Stimulated activated CD8-positive, alpha-beta memory T cell treated with anti-CD3 and anti-CD28 coated beads, Interleukin-12 subunit alpha, Interleukin-12 subunit beta, amount 100 ng/mL, for 4 hours (primary cell): ENCODE measurements around the gene RAX2.
"Not testable (repeated sequence)": the region's sequence is repeated elsewhere in the genome, so short reads cannot be mapped to it uniquely, and the experiment has no call there.

Source experiments
- DNase-seq: peaks from one replicate; pipeline ENCODE4 v3.0.0-alpha.2; 2020; ENCODE audit warnings: low read depth

The RAX2 gene

DNA sequence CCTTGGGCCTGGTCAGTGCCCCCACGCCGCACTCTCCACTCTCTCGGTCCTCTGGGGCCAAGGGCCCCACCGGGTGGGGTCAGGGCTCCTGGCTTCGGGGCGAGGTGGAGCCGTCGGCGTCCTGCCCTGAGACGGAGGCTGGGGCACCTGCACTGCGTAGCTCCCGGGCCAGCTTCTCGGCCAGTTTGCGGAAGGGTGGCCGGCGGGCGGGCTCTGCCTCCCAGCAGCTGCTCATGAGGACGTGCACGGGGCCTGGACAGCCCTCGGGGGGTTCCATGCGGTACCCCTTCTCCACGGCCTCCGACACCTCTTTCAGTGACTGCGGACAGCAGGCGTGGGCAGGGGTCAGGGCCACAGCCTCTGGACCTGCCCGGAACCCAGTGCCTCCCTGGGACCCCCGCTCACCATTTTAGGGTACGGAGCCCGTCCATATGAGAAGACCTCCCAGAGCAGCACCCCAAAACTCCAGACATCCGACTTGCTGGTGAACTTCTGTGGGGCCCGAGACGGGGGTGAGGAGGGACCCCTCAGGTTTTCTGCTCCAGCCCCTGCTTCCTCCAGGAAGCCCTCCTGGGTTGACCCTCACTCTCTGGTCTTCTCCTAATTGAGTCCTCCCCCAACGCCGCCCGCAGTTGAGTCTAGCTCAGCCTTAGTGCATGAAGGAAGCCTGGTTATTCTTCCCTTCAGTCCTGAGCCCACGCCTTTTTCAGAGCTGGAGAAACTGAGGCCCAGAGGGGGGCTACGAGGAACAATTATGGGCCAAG is 6.3 kb upstream of the RAX2 start:
- DNase-seq, result no peak

DNA sequence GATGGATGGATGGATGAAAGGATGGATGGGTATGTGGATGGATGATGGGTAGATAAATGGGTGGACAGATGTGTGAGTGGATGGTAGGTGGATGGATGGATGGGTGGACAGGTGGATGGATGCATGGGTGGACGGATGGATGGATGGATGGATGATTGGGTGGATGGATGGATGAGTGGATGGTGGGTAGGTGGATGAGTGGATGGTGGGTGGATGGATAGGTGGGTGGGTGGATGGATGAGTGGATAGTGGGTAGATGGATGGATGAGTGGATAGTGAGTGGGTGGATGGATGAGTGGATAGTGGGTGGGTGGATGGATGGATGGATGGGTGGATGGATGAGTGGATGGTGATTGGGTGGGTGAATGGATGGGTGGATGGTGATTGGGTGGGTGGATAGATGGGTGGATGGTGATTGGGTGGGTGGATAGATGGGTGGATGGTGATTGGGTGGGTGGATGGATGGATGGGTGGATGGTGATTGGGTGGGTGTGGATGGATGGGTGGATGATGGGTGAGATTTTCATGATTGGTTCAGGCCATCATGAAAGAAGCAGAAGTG is 4.5 kb upstream of the RAX2 start:
- no peak for DNase-seq

- no peak for DNase-seq
Measured at GRCh38 chr19:3775831-3776230, 3.8 kb upstream of the RAX2 start.

- DNase-seq, result no peak
Measured at GRCh38 chr19:3775374-3775711, 3.3 kb upstream of the RAX2 start.

DNA sequence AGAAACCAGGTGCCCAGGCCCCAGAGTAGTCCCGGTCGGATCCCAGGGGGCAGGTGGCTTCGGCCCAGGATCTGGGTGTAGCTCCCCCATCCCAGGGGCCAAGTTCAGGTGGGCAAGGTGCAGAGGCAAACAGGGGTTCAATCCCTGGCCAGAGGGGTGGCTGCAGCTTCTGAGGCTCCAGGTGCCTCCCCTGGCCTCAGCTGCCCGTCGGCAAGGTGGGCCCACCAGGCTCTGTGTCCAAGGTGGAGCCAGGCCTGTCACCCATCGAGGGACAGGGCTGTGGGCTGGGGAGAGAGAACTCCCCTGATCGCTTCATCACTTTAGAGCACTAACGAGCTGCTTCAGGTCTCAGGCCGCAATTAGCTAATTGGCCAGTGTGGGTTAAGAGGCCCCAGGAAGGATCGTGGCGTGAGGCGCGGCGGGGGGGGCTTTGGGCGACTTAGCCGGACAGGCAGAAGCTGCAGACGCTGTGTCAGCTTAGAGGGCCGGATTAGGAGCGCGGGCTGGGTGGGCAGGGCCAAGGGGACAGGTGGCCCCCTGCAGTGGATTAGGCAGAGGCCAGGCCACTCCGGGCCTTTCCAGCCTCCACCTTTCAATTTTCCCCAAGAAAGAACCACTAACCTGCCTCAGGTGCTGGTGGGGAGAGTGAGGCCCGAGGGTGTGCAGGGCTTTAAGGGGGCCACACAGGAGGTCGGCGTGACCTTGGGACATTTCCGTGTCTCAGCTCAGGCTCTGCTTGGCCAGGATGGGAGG is 2.8 kb upstream of the RAX2 start:
- no peak for DNase-seq

DNA sequence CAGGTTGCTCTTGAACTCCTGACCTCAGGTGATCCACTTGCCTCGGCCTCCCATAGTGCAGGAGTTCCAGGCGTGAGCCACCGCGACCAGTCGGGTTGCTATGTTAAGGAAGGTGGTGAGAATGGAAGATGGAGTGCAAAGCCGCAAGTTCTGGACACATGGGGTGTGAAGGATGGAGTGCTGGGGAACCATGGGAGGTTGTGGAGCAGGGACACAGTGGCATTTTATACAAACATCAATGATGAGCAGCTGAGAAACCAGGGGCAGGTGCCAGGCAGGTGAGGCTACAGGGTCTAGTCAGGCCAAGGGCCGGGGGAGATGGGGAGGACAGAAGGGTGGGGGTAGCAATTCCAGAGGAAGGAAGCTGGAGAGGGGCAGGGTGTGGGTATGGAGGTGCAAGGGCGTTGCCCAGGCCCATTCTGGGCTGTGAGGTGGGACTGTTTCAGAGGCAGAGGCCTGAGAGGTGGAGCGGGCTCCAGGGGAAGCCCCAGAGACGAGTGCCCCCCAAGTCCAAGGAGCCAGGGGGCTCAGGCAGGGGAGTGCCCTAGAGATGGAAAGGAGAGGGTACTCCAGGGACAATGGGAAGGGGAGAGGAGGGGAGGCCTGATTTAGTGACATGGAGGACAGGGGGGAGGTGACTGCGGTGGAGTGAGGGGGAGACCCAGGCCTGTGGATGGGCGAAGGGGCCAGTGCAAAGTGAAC is 1.9 kb upstream of the RAX2 start:
- DNase-seq, result no peak

DNA sequence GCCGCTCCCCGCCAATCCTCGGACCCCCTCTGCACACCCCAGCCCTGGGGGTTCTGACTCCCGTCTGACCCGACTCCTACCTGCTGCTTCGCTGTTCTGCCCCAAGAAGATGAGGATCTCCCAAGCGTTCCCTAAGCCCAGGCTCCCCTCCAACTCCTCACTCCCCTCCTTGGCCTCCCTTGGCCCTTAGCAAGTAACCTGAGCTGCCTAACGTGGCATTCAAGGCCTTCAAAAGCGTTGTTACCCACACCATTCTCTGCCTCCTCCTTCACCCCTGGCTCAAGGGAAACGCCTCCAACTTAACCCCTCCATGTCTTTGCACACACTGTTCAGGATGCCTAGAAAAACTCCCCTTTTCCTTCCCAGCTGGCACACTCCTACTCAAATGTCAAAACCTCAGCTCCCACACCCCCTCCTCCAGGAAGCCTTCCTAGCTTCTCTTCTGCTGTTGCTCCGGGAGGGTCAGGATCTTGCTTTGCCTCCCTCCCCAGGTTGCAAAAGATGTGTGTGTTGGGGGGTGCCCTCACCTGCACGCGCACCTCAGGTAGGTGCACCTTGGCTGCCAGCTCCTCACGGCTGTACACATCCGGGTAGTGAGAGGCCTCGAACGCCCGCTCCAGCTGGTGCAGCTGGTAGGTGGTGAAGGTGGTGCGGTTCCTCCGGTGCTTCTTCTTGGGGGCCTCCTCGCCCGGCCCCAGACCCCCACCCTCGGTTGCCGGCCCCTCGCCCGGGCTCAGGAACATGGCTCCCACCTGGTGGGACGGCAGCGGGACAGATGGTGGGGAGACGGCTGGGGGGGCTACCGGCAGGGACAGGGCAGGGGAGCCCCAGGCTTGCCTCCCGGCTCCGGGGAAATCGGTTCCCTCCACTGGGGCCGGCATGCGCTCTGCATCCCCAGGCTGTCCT is 775 bp downstream of the RAX2 start:
- no peak for DNase-seq

DNA sequence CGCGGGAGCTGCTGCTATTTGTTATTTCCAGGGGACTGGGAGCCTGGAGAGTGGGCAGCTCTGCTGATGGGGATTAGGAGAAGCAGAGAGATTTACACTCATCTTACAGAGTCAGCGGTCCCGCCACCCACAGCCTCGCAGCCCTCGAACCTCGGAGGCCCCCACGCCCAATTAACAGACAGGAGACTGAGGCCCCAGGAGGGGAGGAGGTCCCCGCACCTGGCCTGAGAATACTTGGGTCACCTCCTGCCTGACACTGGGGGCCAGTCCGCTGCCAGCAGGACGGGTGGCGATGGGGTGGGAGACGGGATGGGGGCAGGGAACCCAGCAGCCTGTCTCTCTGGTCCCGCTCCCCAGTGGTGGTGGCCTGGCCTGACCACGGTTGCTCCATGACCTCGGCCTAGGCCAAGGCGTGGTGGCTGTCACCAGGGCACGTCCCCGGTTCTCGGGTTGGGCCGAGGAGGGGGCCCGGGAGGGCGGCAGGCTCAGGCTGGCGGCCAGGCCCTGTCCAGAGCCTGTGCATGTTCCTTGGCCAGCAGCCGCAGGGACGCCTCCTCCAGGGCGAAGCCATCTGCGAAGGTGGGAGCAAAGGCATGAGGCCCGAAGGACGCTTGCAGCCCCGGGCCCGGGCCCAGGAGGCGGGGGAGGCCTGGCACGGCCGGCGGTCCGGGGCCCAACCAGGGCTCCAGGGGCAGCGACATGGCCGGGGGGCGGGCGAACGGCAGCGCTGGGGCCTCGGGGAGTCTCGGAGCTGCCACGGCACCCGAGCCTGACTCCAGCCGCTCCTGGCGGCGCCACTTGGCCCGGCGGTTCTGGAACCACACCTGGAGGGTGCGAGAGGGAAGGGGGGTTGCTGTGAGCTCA is 1.7 kb downstream of the RAX2 start:
- no peak for DNase-seq

- no peak for DNase-seq
Measured at GRCh38 chr19:3769494-3769893, 2.5 kb downstream of the RAX2 start.

DNA sequence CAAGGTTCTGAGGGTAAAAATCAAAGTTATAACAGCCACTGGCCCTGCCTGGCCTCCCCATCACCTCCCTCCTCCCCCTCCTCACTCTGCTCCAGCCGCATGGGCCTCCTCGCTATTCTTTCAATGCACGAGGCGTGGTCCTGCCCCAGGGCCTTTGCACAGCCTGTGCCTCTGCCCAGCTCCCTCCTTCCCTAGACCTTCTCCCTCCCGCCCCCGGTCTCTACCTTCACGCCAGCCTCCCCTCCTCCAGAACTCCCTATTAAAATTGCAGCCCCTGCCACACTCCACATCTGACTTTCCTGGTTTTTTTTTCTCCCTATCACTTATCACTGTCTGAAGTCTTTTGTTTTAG is 3.3 kb downstream of the RAX2 start:
- DNase-seq, result no peak

GRCh38 chr19:3768015-3768747 is 3.8 kb downstream of the RAX2 start:
- no peak for DNase-seq

GRCh38 chr19:3767050-3767449 is 5.0 kb downstream of the RAX2 start:
- DNase-seq, result no peak

DNA sequence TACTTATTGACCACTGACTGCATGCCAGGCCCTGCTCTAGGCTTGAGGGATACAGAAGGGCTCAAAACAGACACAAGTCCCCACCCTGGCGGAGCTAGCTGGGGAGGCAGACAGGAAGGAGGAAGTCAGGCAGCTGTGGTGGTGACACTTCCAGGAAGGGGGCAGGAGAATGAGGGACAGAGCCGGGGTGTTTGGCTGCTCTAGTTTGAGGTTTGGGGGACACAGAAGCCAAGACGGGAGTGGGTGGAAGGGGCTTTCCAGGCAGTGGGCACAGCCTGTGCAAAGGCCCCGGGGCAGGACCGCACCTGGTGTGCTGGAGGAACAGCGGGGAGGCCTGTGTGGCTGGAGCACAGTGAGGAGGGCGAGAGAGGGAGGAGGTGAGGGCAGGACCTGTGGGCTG is 5.5 kb downstream of the RAX2 start:
- DNase-seq, result no peak

GRCh38 chr19:3765757-3766156 is 6.3 kb downstream of the RAX2 start:
- not testable (repeated sequence) for DNase-seq

GRCh38 chr19:3765121-3765520 is 6.9 kb downstream of the RAX2 start:
- no peak for DNase-seq

- peak; percentile 99 for DNase-seq
Measured at GRCh38 chr19:3762501-3763459, 9.2 kb downstream of the RAX2 start, which contains the start of gene MRPL54. MRPL54 (plus strand) TSS chr19:3762682; CDS start chr19:3762701, 19 bp downstream.

DNA sequence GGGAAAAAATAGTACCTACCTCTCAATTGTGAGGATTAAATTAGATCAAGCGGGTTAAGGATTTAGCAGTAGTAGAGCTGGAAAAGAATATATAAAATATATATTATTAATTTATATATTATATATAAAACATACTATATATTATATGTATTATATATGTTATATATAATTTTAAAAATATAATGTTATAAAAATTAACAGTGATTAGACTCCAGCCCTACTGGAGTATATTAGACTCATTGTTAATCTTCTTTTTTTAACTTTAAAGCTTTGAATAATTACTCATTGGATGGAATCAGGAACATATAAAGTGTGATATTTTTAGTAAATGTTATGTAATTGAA is 9.9 kb downstream of the RAX2 start:
- no peak for DNase-seq

DNA sequence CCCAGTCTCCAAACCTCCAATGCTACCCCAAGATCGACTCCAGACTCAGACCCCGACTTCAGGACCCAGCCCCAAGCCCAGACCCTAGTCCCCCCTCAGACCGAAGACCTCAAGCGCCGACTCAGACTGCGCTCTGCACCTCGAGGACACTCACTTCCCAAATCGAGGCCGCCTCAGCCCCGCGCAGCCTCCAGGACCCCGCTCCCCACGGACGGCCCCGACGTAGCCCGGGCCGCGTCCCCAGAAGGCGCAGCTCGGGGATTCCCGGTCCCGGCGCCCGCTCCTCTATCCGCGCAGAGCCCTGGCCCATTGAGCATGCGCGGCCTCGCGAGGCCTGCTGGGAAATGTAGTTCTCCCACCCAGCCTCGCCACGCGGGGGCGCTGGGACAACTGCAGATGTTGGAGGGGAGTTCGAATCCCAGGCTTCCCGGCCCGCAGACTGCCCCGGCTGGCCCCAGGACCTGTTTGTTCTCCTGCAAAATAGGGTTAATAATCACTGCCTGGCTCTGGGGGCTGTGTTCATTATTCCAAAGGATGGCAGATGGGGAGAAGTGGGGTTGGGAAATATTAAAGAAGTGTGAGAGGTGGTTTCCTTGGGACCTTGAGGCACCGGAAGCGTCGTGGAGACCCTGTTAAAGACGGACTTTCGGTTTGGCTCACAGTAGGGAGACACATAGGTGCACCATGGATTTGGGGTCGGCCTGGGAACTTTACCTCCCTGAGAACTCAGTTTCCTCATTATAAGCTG is 10.5 kb downstream of the RAX2 start, which contains the start of gene APBA3:
Gene APBA3, minus strand, starts transcription at position 311 of the 748 bp plus-strand sequence. CDS start 1,428 bp downstream, outside the sequence.
- DNase-seq, result peak; percentile 93
